ENCODE measurements around the gene NCAM1. TPM values are rescaled to one million over a fixed set of nuclear protein-coding genes. Genes with fewer than 3 reads are reported as not detected.

The NCAM1 gene
- total and polyA plus RNA-seq, 9 of the 15 experiments (the other 6 are each of a cell fraction or from before 2014, with no cell fraction given) = 0.09 to 0.23 TPM; not detected in 7

DNA sequence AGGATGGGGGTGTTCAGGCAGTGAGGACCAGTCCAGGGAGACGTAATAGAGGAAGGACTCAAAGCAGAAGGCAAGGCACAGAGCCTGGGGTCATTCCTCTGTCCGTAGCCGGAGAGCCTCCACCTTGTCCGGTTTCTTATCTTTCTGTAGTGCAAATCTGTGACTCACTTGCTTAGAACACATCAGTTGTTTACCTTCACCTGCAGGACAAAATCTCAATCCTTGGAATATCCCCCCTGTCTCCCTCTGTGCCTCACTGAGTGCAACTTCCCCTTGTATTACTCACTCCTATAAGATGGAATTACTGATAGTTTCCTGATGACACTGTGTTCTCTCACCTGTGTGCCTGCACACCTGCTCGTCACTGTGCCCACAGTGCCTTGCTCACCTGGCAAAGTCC lies 332.7 kb downstream of the NCAM1 start:
- POLR2A ChIA-PET = no interaction called here
- H3K27me3 ChIP-seq (ENCODE audit: control insufficient read depth in 2 of 2, insufficient read depth in 2 of 2, low read length in 2 of 2) = peaks cover 2 to 33% of the 10 kb centered on the region in 2 experiments; a peak in 4 of 5 replicates
- in situ Hi-C loops (cut with MboI) (no loop called here), intact Hi-C loops (cut with micrococcal nuclease) (no loop called here)
- H3K27ac ChIP-seq (ENCODE audit: extremely low read depth, low read depth, low read length) = no peak overlapping the region
- WGBS (ENCODE audit: insufficient coverage, low coverage, missing lambda C conversion rate) = 0% methylated on average over 5 of the region's 5 CpGs
- peaks cover 3% of the 10 kb centered on the region for H4K20me1 ChIP-seq (replicated peaks; ENCODE audit: control insufficient read depth, insufficient read depth, low read length)
- no peaks in the 10 kb centered on the region for H3K9me3 ChIP-seq (replicated peaks; ENCODE audit: control insufficient read depth, insufficient read depth, low read depth, low read length)
- H3K36me3 ChIP-seq (ENCODE audit: control insufficient read depth, insufficient read depth, low read length) = no peaks in the 10 kb centered on the region
- no peak overlapping the region for H2AFZ ChIP-seq (ENCODE audit: low read depth, low read length)
- no peaks in the 10 kb centered on the region for H3K9me1 ChIP-seq (ENCODE audit: control insufficient read depth, insufficient read depth, low read length)
- no peak overlapping the region for H3K4me3 ChIP-seq
- TF ChIP-seq NCOR1 (IDR thresholded peaks at IDR 0.05) = no peak
- TF ChIP-seq, protein P1, sequence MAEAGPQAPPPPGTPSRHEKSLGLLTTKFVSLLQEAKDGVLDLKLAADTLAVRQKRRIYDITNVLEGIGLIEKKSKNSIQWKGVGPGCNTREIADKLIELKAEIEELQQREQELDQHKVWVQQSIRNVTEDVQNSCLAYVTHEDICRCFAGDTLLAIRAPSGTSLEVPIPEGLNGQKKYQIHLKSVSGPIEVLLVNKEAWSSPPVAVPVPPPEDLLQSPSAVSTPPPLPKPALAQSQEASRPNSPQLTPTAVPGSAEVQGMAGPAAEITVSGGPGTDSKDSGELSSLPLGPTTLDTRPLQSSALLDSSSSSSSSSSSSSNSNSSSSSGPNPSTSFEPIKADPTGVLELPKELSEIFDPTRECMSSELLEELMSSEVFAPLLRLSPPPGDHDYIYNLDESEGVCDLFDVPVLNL (CRISPR knock-in tag; IDR thresholded peaks at IDR 0.05; ENCODE audit: low read depth) = no peak
- no peak for TF ChIP-seq RAD51 (IDR thresholded peaks at IDR 0.05; ENCODE audit: borderline replicate concordance, low read depth)
- TF ChIP-seq, protein P2, sequence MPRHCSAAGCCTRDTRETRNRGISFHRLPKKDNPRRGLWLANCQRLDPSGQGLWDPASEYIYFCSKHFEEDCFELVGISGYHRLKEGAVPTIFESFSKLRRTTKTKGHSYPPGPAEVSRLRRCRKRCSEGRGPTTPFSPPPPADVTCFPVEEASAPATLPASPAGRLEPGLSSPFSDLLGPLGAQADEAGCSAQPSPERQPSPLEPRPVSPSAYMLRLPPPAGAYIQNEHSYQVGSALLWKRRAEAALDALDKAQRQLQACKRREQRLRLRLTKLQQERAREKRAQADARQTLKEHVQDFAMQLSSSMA (CRISPR knock-in tag; IDR thresholded peaks at IDR 0.05) = no peak
- TF ChIP-seq, protein P3, sequence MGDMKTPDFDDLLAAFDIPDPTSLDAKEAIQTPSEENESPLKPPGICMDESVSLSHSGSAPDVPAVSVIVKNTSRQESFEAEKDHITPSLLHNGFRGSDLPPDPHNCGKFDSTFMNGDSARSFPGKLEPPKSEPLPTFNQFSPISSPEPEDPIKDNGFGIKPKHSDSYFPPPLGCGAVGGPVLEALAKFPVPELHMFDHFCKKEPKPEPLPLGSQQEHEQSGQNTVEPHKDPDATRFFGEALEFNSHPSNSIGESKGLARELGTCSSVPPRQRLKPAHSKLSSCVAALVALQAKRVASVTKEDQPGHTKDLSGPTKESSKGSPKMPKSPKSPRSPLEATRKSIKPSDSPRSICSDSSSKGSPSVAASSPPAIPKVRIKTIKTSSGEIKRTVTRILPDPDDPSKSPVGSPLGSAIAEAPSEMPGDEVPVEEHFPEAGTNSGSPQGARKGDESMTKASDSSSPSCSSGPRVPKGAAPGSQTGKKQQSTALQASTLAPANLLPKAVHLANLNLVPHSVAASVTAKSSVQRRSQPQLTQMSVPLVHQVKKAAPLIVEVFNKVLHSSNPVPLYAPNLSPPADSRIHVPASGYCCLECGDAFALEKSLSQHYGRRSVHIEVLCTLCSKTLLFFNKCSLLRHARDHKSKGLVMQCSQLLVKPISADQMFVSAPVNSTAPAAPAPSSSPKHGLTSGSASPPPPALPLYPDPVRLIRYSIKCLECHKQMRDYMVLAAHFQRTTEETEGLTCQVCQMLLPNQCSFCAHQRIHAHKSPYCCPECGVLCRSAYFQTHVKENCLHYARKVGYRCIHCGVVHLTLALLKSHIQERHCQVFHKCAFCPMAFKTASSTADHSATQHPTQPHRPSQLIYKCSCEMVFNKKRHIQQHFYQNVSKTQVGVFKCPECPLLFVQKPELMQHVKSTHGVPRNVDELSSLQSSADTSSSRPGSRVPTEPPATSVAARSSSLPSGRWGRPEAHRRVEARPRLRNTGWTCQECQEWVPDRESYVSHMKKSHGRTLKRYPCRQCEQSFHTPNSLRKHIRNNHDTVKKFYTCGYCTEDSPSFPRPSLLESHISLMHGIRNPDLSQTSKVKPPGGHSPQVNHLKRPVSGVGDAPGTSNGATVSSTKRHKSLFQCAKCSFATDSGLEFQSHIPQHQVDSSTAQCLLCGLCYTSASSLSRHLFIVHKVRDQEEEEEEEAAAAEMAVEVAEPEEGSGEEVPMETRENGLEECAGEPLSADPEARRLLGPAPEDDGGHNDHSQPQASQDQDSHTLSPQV (IDR thresholded peaks at IDR 0.05) = no peak
- no peak for TF ChIP-seq JUN (IDR thresholded peaks at IDR 0.05; ENCODE audit: borderline replicate concordance, low read depth, low read length)
- TF ChIP-seq JUN (CRISPR knock-in tag; IDR thresholded peaks at IDR 0.05; ENCODE audit: borderline replicate concordance) = no peak
- no peak for TF ChIP-seq ZC3H11A (IDR thresholded peaks at IDR 0.05; ENCODE audit: low read depth, low read length)
- TF ChIP-seq, protein P4, sequence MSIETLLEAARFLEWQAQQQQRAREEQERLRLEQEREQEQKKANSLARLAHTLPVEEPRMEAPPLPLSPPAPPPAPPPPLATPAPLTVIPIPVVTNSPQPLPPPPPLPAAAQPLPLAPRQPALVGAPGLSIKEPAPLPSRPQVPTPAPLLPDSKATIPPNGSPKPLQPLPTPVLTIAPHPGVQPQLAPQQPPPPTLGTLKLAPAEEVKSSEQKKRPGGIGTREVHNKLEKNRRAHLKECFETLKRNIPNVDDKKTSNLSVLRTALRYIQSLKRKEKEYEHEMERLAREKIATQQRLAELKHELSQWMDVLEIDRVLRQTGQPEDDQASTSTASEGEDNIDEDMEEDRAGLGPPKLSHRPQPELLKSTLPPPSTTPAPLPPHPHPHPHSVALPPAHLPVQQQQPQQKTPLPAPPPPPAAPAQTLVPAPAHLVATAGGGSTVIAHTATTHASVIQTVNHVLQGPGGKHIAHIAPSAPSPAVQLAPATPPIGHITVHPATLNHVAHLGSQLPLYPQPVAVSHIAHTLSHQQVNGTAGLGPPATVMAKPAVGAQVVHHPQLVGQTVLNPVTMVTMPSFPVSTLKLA (conservative IDR thresholded peaks at IDR 0.05) = no peak
- CTCF ChIA-PET (ENCODE audit: low intra/inter-chr PET ratio) = no interaction called here
- DNase-seq (ENCODE audit: extremely low read depth in 1 of 4, low spot score in 3 of 4) = no peak
- H3K4me1 ChIP-seq (replicated peaks in 1 of 2; ENCODE audit: control insufficient read depth in 2 of 2, insufficient read depth in 2 of 2, low read length in 2 of 2) = no peaks in the 10 kb centered on the region
- no peak overlapping the region for H3K4me2 ChIP-seq (ENCODE audit: insufficient read depth, low read length)
- H3K9ac ChIP-seq (ENCODE audit: insufficient read depth in 1 of 2, low read depth in 2 of 2, low read length in 2 of 2) = no peak overlapping the region
- H3K79me2 ChIP-seq (ENCODE audit: control insufficient read depth, insufficient read depth, low read length) = no peaks in the 10 kb centered on the region
- no peak for FAIRE-seq
- no peak for ATAC-seq
- BruUV-seq (replicated peaks) = no TSS peak

Data from K562 (cell line).